ENCODE results near the gene VASH2.
"Not testable (repeated sequence)": the region's sequence is repeated elsewhere in the genome, so short reads cannot be mapped to it uniquely, and the experiment has no call there.

VASH2 gene

GRCh38 chr1:212959266-212960220 lies 9.2 kb downstream of the VASH2 start:
- no peak for DNase-seq

DNA sequence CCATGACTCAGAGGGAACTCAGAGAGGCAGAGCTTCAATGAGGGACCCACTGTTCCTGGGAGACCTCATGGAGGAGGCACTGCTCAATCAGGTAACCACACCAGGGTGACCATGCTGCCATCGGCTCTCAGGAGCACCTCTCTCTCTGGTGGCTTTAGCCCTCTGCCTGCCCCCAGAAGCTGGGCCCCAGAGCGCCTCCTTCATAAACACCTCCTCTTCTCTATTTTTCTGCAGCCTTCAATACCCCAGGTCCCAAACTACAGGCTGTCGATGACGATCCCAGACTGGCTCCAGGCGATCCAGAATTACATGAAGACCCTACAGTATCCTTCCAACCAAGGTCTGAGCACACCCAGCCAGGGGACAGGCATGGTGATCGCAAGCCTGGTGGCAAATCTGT lies 10.6 kb downstream of the VASH2 start:
- DNase-seq, result no peak

GRCh38 chr1:212962509-212962908 lies 12.2 kb downstream of the VASH2 start:
- DNase-seq, result peak; percentile 45

DNA sequence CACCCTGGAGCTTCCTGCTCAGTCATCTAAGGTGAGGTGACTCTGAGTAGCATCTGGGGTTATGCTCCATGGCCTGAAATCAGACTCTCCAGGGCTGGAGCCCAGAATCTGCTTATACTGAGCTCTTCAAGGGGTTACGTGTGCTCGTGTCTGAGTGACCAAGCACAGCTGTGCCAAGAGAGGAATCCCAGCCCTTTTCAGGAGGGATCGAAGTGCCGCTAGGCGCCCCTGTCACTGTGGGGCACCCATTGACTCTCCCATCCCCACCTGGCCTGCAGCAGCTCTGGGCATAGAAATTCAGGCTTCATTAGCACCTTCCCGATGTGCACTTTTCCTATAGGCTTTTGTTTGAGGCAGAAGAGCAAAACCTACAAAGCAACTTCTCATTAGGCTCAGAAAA lies 13.8 kb downstream of the VASH2 start:
- no peak for DNase-seq

DNA sequence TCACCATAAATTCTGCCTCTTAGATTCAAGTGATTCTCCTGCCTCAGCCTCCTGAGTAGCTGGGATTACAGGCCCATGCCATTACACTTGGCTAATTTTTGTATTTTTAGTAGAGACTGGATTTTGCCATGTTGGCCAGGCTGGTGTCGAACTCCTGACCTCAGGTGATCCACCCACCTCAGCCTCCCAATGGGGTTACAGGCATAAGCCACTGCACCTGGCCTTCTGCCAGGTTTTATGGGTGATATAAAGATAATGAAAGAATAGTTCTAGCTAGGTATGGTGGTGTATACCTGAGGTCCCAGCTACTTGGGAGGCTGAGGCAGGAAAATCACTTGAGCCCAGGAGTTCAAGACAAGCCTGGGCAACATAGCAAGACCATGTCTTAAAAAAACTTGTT lies 14.7 kb downstream of the VASH2 start:
- DNase-seq, result not testable (repeated sequence)

DNA sequence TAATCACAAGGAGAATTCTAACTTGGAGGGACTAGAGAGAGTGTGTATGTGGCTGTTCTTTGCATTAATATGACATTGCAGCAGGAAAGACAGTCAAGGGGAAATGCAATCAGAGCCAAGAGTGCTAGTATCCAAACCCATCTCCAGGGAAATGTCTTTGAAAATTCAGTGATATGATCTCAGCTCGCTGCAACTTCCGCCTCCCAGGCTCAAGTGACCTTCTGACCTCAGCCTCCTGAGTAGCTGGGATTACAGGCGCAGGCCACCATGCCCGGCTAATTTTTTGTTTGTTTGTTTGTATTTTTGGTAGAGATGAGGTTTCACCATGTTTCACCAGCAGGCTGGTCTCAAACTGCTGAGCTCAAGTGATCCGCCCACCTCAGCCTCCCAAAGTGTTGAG lies 16.3 kb downstream of the VASH2 start:
- no peak for DNase-seq

DNA sequence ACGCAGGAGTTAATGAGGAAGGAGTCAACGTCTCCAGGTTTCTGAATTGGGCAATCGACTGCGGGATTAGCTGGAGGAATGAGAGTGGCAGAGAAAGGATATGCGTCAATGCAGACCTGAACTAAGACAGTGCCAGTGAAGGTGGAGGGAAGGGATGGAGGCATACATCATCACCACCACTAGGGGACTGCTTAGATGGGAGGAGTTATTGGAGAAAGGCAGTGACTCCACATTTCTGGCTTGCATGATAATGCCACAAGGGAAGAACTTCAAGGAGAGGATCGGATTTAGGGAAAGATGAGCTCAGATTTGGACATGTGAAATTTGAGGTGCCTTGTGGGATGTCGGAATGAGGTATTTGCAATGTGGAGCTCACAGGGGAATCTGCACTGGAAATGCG lies 17.5 kb downstream of the VASH2 start:
- DNase-seq, result no peak

GRCh38 chr1:212968368-212968863 lies 18.1 kb downstream of the VASH2 start:
- DNase-seq, result no peak

DNA sequence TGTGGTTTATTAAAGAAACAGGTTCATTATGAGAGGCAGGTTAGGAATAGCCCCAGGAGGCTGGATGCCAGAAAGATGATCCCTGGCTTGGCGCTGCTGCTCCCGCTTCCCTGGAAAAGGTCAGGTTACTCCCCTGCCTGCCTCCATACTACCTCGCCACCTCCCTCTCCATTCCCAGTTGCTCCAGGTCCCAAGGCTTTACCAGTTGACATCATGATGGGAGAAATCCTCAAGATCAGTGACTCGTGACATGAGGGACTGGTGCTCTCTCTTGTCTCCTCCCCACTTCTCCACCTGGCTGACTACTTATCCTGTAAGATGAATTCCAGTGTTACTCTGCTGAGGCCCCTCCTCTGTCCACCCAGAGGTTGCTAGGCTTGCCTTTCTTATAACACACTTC lies 19.7 kb downstream of the VASH2 start:
- DNase-seq, result no peak

DNA sequence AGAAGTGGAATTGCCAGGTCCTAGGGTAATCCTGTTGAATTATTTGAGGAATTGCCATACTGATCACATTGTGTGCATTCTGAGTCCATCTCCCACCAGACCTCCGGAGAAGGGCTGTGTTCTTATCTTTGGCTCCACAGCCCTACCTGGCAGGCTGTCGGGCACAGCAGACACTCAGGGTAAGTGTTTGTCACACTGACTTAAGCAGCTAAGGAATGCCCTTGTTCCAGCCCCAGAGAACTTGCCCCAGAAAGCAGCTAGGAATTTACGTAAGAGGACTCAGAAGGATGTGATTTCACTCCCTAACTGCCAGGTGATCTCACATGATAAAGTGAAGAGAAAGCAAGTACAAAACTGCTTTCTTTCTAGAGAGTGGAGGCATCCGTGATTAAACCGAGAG lies 21.0 kb downstream of the VASH2 start:
- no peak for DNase-seq

GRCh38 chr1:212973426-212973825 lies 23.1 kb downstream of the VASH2 start:
- DNase-seq, result no peak

DNA sequence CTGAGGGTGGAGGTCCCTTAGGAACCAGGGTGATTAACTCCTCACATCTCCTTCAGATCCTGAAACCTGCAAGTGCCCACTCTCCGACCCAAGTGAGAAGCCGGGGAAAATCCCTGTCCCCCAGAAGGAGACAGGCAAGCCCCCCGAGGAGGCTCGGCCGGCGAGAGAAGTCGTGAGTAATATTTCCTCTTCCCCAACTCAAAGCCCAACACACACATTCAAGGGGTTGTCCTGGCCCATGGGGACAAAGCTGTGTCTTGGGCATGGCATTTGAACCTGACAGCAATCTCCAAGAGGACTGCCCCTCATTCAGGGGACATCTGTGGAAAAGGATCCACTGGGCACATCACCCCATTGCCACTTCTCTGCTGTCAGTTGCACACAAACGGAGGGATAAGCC lies 23.6 kb downstream of the VASH2 start:
- DNase-seq, result no peak

- no peak for DNase-seq
Measured at GRCh38 chr1:212974711-212975110, 24.4 kb downstream of the VASH2 start.

- no peak for DNase-seq
Measured at GRCh38 chr1:212975111-212975918, 25.0 kb downstream of the VASH2 start.

DNA sequence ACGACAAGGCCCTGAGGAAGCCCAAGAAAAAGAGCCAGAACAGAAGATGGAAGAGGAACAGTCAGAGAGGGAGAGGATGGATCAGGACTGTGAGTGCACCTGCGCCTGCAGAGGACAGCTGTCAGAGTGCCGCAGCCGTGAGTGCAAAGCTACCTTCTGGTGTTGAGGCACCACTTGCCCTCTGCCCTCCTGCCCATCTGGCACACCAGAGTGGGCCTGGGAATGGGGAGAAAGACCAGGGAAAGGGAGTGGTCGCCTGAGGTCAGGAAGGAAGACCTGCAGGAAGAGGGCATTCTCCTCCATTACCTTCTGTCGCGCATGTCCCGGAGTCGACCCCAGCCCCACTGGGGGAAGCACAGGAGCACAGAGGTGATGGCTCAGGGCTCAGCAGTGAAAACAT lies 26.2 kb downstream of the VASH2 start:
- no peak for DNase-seq

DNA sequence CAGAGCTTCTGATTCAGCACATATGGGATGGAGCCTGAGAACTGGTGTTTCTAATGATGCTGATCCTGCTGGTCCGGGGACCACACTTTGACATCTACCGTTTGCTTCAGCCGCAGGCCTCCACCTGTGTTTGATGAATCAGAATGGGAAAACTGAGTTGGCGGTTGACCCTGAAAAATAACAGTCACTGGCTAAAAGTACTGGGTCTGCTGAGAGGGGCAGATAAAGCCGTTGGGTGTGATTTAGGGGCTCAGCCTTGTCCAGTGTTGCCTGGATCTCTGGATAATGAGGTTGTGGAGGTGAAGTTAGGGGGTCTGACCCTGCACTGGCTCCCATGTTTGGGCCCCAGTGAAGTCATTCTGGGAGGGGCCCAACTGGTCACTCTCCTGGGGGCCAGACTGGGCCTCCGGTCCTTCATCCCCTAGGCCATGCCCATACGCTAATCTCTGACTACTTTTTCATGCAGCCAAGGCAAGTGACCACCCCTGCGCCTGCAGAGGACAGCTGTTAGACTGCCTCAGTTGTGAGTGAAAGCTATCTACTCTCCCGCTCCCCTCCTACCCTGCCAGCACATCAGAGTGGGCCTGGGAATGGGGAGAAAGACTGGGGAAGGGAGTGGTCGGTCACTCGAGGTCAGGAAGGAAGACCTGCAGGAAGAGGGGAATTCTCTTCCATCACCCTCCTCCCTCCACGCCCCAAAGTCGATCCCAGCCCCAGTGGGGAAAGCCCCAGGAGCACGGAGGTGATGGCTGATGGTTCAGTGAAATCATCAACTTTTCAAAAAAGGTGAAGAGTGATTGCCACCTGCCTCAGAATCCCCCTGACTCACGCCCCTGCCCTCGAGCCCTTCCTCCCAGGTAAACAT lies 27.7 kb downstream of the VASH2 start:
- no peak for DNase-seq

DNA sequence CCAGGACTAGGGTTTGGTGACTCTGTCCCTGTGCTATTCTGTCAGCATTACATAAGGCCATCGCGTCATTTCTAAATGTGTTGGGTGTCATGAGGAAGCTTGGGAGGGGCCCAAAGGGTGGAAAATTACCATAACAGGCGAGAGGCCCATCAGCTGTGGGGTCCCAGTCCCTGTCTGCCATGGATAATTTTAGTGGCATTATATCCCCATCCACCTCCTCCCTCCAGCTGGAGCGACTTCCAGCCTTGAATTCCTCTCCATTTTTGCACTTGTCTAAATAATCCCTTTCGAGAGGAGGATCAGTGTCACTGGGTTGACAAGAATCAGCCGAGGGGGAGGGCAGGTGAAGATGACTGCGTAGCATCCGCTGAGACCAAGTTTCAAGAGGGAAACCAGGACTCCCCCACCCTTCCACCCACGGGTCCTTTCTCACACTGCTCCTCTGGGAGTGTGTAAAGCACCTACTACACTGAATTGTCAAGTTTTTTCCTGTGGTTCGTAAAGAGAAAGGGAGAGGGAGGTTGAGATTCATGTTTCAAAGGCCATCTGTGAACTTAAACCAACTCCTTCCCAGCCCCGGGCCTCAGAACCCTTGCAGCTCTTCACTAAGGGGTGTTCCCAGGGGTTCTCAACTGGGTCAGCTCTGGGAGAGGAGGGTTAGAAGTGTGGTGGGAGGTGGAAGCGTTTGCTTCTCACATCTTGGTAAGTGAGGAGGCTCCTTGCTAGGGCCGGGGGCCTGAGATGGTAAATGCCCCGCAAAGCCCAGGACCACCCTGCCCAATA lies 29.2 kb downstream of the VASH2 start:
- DNase-seq, result no peak

DNA sequence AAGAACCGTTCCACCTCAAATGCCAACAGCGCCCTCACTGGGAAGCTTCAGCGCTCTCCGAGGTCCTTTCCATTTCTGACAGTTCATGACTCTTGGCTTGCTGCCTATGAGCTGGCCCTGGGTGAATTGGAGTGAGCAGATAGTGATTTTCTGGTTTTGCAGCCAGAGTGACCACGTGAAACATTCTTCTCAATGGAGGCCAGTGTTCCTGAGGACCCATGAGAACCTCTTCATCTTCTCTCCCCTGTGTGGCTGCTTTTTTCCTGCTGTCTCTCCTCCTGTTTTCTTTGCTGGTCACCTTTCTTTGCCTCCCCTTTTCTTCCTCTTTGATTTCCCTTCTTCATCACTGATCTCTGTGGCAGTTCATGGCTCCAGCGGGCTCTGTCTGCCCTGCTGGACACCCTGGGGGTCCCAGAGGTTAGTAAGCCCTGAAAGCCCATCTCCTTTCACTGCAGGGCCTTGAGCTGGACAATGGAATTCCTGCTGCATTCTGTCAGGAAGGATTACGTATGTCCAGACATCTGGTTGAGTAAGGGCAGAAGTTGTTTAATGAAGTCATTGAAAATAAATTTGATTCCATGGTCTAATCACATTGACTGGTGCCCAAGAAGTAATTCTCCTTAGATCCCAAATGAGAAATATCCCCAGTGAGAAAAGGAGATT lies 29.9 kb downstream of the VASH2 start:
- no peak for DNase-seq

DNA sequence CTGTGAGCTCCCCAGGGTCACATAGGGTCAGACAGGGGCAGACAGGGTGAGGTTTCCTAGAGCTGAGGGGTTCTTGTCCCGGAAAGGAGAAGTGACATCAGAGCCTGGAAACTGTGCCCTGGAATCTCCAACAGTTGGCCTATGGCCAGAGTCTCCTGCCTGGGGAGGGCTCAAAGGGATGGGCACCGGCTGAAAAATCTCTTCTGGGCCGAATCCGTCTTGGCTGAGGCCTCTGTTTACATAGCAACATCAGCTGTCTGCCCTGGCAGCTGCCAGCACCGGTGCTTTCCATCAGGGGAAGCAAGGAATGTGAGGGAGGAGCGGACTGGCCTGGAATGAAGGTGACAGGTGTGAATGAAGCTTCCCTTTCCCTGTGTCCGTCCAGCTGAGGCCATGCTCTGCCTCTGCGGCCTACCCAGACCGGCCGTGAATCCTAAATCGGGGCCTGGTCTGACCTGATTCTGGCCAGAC lies 30.7 kb downstream of the VASH2 start:
- DNase-seq, result peak; percentile 68

GRCh38 chr1:212981571-212982328 lies 31.4 kb downstream of the VASH2 start:
- DNase-seq, result no peak

Measured in NCI-H1092 (cell line).